ENCODE results near the gene BRSK1.

Gene BRSK1

DNA sequence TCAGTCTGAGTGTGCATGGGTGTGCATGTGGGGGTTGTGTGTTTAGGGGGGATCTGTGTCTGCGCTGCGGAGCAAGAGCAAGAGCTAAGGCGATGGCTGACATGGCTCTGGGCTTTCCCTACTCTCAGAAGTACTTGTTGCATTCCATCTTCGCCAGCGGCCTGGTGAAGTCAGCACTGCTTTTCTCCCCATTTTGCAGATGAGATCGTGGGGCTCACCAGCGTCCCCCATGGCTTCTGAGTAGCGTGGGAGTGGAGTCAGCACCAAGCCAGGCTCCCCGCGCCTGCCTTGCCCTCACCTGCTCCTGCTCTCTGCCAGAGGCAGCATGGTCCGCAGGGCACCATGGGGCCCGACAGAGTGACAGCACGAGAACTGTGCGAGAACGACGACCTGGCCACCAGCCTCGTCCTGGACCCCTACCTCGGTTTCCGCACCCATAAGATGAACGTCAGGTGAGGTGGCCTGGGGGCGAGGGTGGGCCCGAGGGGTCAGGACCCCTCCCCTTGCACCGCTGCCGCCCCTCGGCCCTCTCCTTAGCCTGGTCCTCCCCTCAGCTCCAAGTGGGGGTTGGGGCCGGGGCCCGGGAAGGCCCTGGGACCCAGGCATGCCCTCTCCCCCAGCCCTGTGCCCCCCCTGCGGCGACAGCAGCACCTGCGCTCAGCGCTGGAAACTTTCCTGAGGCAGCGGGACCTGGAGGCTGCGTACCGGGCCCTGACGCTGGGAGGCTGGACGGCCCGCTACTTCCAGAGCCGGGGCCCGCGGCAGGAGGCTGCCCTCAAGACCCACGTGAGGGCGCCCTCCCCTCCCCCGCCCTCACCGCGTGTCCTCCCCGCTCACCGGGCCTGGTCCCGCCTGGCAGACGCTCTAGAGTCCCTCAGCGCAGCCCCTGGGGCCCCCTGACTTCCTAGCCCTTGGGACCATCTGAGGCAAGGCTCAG is 58.1 kb downstream of the BRSK1 start:
- no peak for DNase-seq (ENCODE audit: extremely low spot score)
- ChIA-PET POLR2A (no interaction called here), CTCF (no interaction called here)
- TF ChIP-seq, protein P1, sequence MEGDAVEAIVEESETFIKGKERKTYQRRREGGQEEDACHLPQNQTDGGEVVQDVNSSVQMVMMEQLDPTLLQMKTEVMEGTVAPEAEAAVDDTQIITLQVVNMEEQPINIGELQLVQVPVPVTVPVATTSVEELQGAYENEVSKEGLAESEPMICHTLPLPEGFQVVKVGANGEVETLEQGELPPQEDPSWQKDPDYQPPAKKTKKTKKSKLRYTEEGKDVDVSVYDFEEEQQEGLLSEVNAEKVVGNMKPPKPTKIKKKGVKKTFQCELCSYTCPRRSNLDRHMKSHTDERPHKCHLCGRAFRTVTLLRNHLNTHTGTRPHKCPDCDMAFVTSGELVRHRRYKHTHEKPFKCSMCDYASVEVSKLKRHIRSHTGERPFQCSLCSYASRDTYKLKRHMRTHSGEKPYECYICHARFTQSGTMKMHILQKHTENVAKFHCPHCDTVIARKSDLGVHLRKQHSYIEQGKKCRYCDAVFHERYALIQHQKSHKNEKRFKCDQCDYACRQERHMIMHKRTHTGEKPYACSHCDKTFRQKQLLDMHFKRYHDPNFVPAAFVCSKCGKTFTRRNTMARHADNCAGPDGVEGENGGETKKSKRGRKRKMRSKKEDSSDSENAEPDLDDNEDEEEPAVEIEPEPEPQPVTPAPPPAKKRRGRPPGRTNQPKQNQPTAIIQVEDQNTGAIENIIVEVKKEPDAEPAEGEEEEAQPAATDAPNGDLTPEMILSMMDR (IDR thresholded peaks at IDR 0.05; ENCODE audit: control extremely low read depth, extremely low read depth, low read depth, missing control alignments): no peak

DNA sequence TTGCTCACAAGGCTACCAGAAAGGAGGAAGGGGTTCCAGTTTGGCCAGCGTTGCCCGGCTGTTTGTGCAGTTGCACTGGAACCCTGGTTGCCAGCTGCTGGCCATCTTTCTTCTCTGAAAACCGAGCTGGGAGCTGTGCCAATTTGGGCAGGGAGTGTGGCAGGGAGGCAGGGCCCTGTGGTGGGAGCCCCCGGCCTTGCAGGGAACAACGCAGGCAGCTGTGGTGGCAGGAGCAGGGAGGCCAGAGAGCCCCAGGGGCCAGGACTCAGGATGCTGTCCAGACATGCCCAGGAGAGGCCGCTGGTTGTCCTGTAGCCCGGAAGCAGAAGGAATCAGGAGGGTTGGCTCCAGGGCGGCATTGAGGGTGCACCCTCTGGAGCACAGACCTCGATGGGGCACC is 60.6 kb downstream of the BRSK1 start:
- CTCF ChIA-PET: interaction anchor here (1.0 kb wide), 1 partner anchor 43 kb away, joined by 3 read pairs; no protein-coding TSS in a partner anchor
- TF ChIP-seq, protein P1 (IDR thresholded peaks at IDR 0.05; ENCODE audit: control extremely low read depth, extremely low read depth, low read depth, missing control alignments): no peak
- DNase-seq (ENCODE audit: extremely low spot score): no peak
- POLR2A ChIA-PET: no interaction called here

DNA sequence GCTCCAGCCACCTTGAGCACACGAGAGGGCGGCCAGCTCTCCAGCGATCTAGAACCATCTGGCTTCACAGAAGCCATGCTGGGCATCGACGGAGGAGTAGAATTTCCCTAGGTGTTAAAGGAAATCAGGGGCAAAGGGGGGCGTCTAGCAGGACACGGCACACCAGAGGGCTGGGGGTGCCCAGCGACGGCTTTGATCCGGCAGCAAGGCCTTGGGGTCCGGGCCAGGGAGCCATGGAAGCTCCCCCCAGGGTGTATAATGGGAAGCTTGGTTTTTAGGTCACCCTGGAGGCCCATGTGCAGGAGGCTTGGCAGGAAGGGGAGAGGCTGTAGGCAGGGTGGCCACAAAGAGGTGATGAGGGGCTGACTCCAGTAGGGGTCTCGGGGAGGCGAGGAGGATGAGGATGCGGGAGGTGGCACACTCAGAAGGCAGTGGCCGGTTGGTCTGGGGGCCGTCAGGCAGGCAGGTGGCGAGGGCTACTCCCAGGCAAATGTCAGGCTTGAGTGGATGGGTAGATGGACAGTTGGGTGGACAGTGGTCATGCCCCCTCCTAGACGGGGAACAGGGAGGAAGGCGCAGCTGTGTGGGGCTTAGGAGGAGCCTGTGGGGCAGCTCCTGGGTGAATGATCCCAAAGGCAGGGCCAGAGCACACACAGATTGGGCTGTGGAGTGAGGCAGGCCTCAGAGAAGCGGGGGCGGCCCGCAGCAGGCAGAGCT is 61.5 kb downstream of the BRSK1 start:
- TF ChIP-seq, protein P1 (IDR thresholded peaks at IDR 0.05; ENCODE audit: control extremely low read depth, extremely low read depth, low read depth, missing control alignments): no peak
- ChIA-PET POLR2A (no interaction called here), CTCF (interaction anchor here (1.0 kb wide), 1 partner anchor 44 kb away, joined by 3 read pairs; no protein-coding TSS in a partner anchor)
- DNase-seq (ENCODE audit: extremely low spot score): no peak

DNA sequence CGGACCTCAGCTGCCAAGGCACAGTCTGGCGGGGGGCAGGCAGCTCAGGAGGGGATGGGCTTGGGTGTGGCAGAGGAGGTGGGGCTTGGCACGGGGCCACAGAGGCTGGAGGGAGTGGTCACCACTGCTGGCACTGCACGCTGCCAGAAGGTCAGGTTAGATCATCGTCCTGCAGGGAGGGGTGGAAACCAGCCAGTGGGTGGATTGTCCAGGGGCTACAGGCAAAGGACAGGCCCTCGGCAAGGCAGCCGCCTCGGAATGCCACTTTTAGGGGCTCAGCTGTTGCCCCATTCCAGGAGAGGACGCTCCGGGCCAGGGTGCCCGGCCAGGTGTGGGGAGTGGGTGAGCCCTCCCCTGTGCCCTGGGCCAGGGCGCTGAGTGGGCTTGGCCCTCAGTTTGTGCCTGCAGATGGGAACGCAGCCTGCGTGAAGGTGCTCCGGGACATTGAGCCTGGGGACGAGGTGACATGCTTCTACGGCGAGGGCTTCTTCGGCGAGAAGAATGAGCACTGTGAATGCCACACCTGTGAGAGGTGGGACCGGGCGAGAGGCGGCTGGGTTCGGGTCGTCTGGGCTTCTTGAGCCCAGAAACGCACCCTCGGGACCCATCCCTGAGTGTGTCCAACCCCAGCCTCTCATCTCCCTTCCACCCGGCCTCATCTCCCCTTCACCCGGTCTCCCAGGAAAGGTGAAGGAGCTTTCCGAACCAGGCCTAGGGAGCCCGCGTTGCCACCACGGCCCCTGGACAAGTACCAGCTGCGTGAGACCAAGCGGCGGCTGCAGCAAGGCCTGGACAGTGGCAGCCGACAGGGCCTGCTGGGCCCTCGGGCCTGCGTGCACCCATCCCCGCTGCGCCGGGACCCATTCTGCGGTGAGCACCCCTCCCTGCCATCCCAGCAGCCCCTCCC is 62.3 kb downstream of the BRSK1 start:
- TF ChIP-seq, protein P1 (IDR thresholded peaks at IDR 0.05; ENCODE audit: control extremely low read depth, extremely low read depth, low read depth, missing control alignments): no peak
- ChIA-PET POLR2A (no interaction called here), CTCF (no interaction called here)
- DNase-seq (ENCODE audit: extremely low spot score): no peak

DNA sequence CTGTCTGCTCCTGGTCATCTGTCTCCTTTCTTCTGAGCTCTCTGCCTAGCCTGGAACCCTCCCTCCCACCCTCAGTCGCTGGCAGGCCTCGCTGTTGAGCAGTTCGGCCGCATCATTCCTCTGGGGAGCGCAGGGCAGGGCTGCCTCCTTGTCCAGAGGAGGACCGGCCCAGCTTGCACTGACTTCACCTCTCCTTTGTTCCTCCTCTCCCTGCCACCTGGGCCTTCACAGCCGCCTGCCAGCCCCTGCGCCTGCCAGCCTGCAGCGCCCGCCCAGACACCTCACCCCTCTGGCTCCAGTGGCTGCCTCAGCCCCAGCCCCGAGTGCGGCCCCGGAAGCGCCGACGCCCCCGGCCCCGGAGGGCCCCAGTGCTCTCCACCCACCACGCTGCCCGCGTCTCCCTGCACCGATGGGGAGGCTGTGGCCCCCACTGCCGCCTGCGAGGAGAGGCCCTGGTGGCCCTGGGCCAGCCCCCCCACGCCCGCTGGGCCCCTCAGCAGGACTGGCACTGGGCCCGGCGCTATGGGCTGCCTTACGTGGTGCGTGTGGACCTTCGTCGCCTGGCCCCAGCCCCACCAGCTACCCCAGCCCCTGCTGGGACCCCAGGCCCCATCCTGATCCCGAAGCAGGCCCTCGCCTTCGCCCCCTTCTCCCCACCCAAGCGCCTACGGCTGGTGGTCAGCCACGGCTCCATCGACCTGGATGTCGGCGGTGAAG is 63.1 kb downstream of the BRSK1 start:
- ChIA-PET CTCF (interaction anchor here (1.4 kb wide), 1 partner anchor 71 kb away, joined by 3 read pairs; no protein-coding TSS in a partner anchor), POLR2A (interaction anchor here (0.6 kb wide), 1 partner anchor 9 kb away, joined by 4 read pairs; no protein-coding TSS in a partner anchor)
- DNase-seq (ENCODE audit: extremely low spot score): no peak
- TF ChIP-seq, protein P1 (IDR thresholded peaks at IDR 0.05; ENCODE audit: control extremely low read depth, extremely low read depth, low read depth, missing control alignments): no peak

All from GM10248 (cell line).